ENCODE data around the gene NDUFV1. TPM values are rescaled to one million over a fixed set of nuclear protein-coding genes. Genes with fewer than 3 reads are reported as not detected.
"Not testable (repeated sequence)": the region's sequence is repeated elsewhere in the genome, so short reads cannot be mapped to it uniquely, and the experiment has no call there.

The NDUFV1 gene
- total and polyA plus RNA-seq, 9 of the 15 experiments (the other 6 are each of a cell fraction or from before 2014, with no cell fraction given) = 10.8 to 423 (median 209) TPM

DNA sequence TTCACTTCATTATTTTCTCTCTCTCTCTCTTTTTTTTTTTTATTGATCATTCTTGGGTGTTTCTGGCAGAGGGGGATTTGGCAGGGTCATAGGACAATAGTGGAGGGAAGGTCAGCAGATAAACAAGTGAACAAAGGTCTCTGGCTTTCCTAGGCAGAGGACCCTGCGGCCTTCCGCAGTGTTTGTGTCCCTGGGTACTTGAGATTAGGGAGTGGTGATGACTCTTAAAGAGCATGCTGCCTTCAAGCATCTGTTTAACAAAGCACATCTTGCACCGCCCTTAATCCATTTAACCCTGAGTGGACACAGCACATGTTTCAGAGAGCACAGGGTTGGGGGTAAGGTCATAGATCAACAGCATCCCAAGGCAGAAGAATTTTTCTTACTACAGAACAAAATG, 9.3 kb upstream of the NDUFV1 start:
- no CpG with 5 or more reads among the region's 3 CpGs for WGBS (ENCODE audit: insufficient coverage, low coverage, missing lambda C conversion rate)
- H3K9me1 ChIP-seq (ENCODE audit: control insufficient read depth, insufficient read depth, low read length); in situ Hi-C loops (cut with MboI); H2AFZ ChIP-seq (ENCODE audit: low read depth, low read length); CTCF ChIA-PET (ENCODE audit: low intra/inter-chr PET ratio); H3K27ac ChIP-seq (ENCODE audit: extremely low read depth, low read depth, low read length); H3K36me3 ChIP-seq (ENCODE audit: control insufficient read depth, insufficient read depth, low read length); ATAC-seq; H3K79me2 ChIP-seq (ENCODE audit: control insufficient read depth, insufficient read depth, low read length); BruUV-seq (replicated peaks); H3K4me2 ChIP-seq (ENCODE audit: insufficient read depth, low read length); DNase-seq (ENCODE audit: extremely low read depth in 1 of 4, low spot score in 3 of 4); H3K27me3 ChIP-seq (ENCODE audit: control insufficient read depth in 2 of 2, insufficient read depth in 2 of 2, low read length in 2 of 2); H3K9ac ChIP-seq (ENCODE audit: insufficient read depth in 1 of 2, low read depth in 2 of 2, low read length in 2 of 2); H4K20me1 ChIP-seq (replicated peaks; ENCODE audit: control insufficient read depth, insufficient read depth, low read length); H3K9me3 ChIP-seq (replicated peaks; ENCODE audit: control insufficient read depth, insufficient read depth, low read depth, low read length); intact Hi-C loops (cut with micrococcal nuclease); POLR2A ChIA-PET; H3K4me3 ChIP-seq; FAIRE-seq: not testable (repeated sequence)
- peaks cover 26 to 37% of the 10 kb centered on the region in 2 experiments for H3K4me1 ChIP-seq (replicated peaks in 1 of 2; ENCODE audit: control insufficient read depth in 2 of 2, insufficient read depth in 2 of 2, low read length in 2 of 2)
- TF ChIP-seq TAL1 (IDR thresholded peaks at IDR 0.05) (peak; percentile 13; the same call in 1 of the 2 replicates), CBFA2T2 (conservative IDR thresholded peaks at IDR 0.05) (peak; percentile 54), SOX6 (IDR thresholded peaks at IDR 0.05) (peak; percentile 22; the same call in 1 of the 2 replicates), KDM1A (IDR thresholded peaks at IDR 0.05) (0 out of 4 replicates have a peak, but pooled peaks have one; percentile 10 to 13), CBFA2T3 (IDR thresholded peaks at IDR 0.05) (peak; percentile 73), ARID1B (IDR thresholded peaks at IDR 0.05) (peak; percentile 22; the same call in 1 of the 2 replicates), SMARCA4 (IDR thresholded peaks at IDR 0.05) (peak; percentile 25; the same call in 1 of the 2 replicates), DPF2 (IDR thresholded peaks at IDR 0.05) (peak; percentile 41; the same call in 1 of the 2 replicates)

DNA sequence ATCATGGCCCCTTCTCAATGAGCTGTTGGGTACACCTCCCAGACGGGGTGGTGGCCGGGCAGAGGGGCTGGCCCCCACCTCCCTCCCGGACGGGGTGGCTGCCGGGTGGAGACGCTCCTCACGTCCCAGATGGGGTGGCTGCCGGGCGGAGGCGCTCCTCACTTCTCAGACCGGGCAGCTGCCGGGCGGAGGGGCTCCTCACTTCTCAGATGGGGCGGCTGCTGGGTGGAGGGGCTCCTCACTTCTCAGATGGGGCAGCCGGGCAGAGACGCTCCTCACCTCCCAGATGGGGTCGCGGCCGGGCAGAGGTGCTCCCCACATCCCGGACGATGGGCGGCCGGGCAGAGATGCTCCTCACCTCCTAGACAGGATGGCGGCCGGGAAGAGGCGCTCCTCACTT, 8.8 kb upstream of the NDUFV1 start:
- WGBS (ENCODE audit: insufficient coverage, low coverage, missing lambda C conversion rate) = 91% methylated on average over 21 of the region's 26 CpGs
- H3K27me3 ChIP-seq (ENCODE audit: control insufficient read depth in 2 of 2, insufficient read depth in 2 of 2, low read length in 2 of 2); H3K9me1 ChIP-seq (ENCODE audit: control insufficient read depth, insufficient read depth, low read length); ATAC-seq; CTCF ChIA-PET (ENCODE audit: low intra/inter-chr PET ratio); H3K79me2 ChIP-seq (ENCODE audit: control insufficient read depth, insufficient read depth, low read length); H3K9ac ChIP-seq (ENCODE audit: insufficient read depth in 1 of 2, low read depth in 2 of 2, low read length in 2 of 2); in situ Hi-C loops (cut with MboI); H4K20me1 ChIP-seq (replicated peaks; ENCODE audit: control insufficient read depth, insufficient read depth, low read length); intact Hi-C loops (cut with micrococcal nuclease); FAIRE-seq; BruUV-seq (replicated peaks); H3K4me3 ChIP-seq; DNase-seq (ENCODE audit: extremely low read depth in 1 of 4, low spot score in 3 of 4); H3K9me3 ChIP-seq (replicated peaks; ENCODE audit: control insufficient read depth, insufficient read depth, low read depth, low read length); H3K36me3 ChIP-seq (ENCODE audit: control insufficient read depth, insufficient read depth, low read length); H3K27ac ChIP-seq (ENCODE audit: extremely low read depth, low read depth, low read length); POLR2A ChIA-PET; H3K4me2 ChIP-seq (ENCODE audit: insufficient read depth, low read length); H2AFZ ChIP-seq (ENCODE audit: low read depth, low read length): not testable (repeated sequence)
- H3K4me1 ChIP-seq (replicated peaks in 1 of 2; ENCODE audit: control insufficient read depth in 2 of 2, insufficient read depth in 2 of 2, low read length in 2 of 2) = peaks cover 29 to 36% of the 10 kb centered on the region in 2 experiments
